Panc1 (cell line): Measurements from ENCODE around the gene UXS1. TPM values are rescaled to one million over a fixed set of nuclear protein-coding genes. Genes with fewer than 3 reads are reported as not detected.

ENCODE experiments used
- ATAC-seq: fragments of 200-7000 bp; cut with Tn5 transposase; 2 replicates; pipeline ENCODE4 v1.9.1; 2020; ENCODE audit warnings: mild to moderate bottlenecking, moderate library complexity
- BruUV-seq: library from RNA; stranded (reverse); fragments of 400-500 nt; replicated peaks from 2 replicates; lab custom pipeline; 2021; lab: Mats Ljungman, UMichigan
- CTCF ChIA-PET: fragments of 300-600 bp; sonication (Branson Sonifier 250); formaldehyde crosslinking; loops from one replicate; lab custom pipeline; 2022; ENCODE audit warnings: antibody characterized with exemption; lab: Charles Lee
- POLR2A ChIA-PET: fragments of 300-600 bp; sonication (Branson Sonifier 250); formaldehyde crosslinking; loops from one replicate; lab custom pipeline; 2022; ENCODE audit warnings: antibody characterized with exemption; lab: Charles Lee
- DNase-seq: peaks from one replicate; pipeline ENCODE4 v3.0.0-alpha.2; 2010; ENCODE audit warnings: low read depth, low spot score
- H3K27ac ChIP-seq: 2 replicates; pipeline ENCODE4 v1.5.1; 2011; ENCODE audit warnings: mild to moderate bottlenecking, low read length, inconsistent platforms
- H3K27me3 ChIP-seq: fragments of 200-500 bp; sonication (Bioruptor generic); 2 replicates; pipeline ENCODE4 v1.6.0; 2014; ENCODE audit warnings: low read length, inconsistent platforms; ENCODE audit not compliant: control insufficient read depth, insufficient read depth
- H3K36me3 ChIP-seq: fragments of 200-500 bp; sonication (Bioruptor generic); 2 replicates; pipeline ENCODE4 v1.5.1; 2014; ENCODE audit warnings: inconsistent platforms, mild to moderate bottlenecking, low read length, moderate library complexity; ENCODE audit not compliant: control insufficient read depth, insufficient read depth
- H3K4me1 ChIP-seq: 2 replicates; pipeline ENCODE4 v1.5.1; 2011; ENCODE audit warnings: inconsistent platforms, mild to moderate bottlenecking, low read length, moderate library complexity; ENCODE audit not compliant: control insufficient read depth, insufficient read depth
- H3K4me3 ChIP-seq, 2 experiments: 2 replicates each; pipeline ENCODE4 v1.5.1; 2011 to 2012; ENCODE audit warnings: low read depth in 2 of 2, low read length in 2 of 2, mild to moderate bottlenecking in 2 of 2, inconsistent platforms in 1 of 2, moderate library complexity in 1 of 2
- H3K9me3 ChIP-seq: fragments of 200-500 bp; sonication (Bioruptor generic); 2 replicates; pipeline ENCODE4 v1.5.1; 2014; ENCODE audit warnings: low read depth, mild to moderate bottlenecking, inconsistent platforms, low read length, moderate library complexity; ENCODE audit not compliant: control insufficient read depth, insufficient read depth
- CTCF ChIP-seq: fragments of 450-650 bp; IDR thresholded peaks from 2 replicates; pipeline ENCODE4 v1.5.1; 2017; ENCODE audit warnings: mild to moderate bottlenecking
- POLR2AphosphoS5 ChIP-seq: IDR thresholded peaks from 2 replicates; pipeline ENCODE4 v1.6.1; 2012; ENCODE audit warnings: mild to moderate bottlenecking, low read depth, low read length, moderate library complexity
- SIN3A ChIP-seq: IDR thresholded peaks from 2 replicates; pipeline ENCODE4 v1.6.1; 2012; ENCODE audit warnings: low read depth, mild to moderate bottlenecking, low read length, moderate library complexity, borderline replicate concordance; ENCODE audit not compliant: insufficient read depth
- TCF7L2 ChIP-seq: IDR thresholded peaks from 2 replicates; pipeline ENCODE4 v1.6.1; 2011; ENCODE audit warnings: mild to moderate bottlenecking, low read depth, low read length, inconsistent platforms
- in situ Hi-C: cut with HindIII; loops from 2 replicates; pipeline ENCODE4 v1.10.0; 2016; ENCODE audit warnings: low sequenced_read_pairs, low pct_unique_long_range_greater_than_20kb
- intact Hi-C: fragments of 100-400 bp; cut with micrococcal nuclease; formaldehyde crosslinking; loops from one replicate; pipeline ENCODE4 v1.10.0; 2022; ENCODE audit not compliant: unreplicated experiment
- total RNA-seq: library from RNA; stranded (reverse); gene quantifications from one replicate; pipeline ENCODE4 v1.2.1, GENCODE V29; 2021; ENCODE audit not compliant: unreplicated experiment
- TF ChIP-seq, protein P1 (sequence below), 2 experiments: IDR thresholded peaks; 2 replicates each; pipeline ENCODE4 v1.6.1; 2011 to 2012; ENCODE audit warnings: low read depth in 2 of 2, control low read depth in 1 of 2, low read length in 1 of 2, mild to moderate bottlenecking in 1 of 2, moderate library complexity in 1 of 2; ENCODE audit not compliant: insufficient read depth in 1 of 2

The UXS1 gene
- total RNA-seq, 1 experiment from 2014 or later, result 72.0 TPM

DNA sequence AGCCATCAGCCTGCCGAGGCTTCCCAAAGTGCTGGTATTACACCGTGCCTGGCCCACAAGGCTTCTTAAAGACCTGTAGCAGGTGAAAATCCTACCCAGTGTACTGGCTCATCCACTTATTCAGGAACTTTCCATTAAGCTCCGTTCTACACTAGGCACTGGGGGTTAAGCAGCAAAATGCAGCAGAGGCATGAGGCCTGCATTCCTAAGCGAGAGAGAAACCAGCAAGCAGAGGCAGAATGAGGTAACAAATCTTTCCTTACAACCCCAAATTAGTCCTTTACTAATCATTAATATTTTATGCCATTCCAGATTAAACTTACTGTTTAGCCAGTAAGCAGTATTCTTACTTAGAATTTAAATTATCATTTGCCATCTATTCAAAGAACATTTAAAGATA, 32.8 kb downstream of the UXS1 start:
- ATAC-seq, result no peak
- Histone ChIP-seq H3K9me3 (no peaks in the 10 kb centered on the region), H3K27me3 (no peaks in the 10 kb centered on the region), H3K36me3 (no peaks in the 10 kb centered on the region), H3K4me1 (peaks cover 2% of the 10 kb centered on the region; the same call in 1 of the 2 replicates), H3K4me3 (no peak overlapping the region), H3K27ac (no peak overlapping the region)
- in situ Hi-C loops, result no loop called here
- POLR2A ChIA-PET, result no interaction called here
- CTCF ChIA-PET, result no interaction called here
- no peak for TF ChIP-seq CTCF
- TF ChIP-seq TCF7L2, result no peak
- TF ChIP-seq POLR2AphosphoS5, result no peak
- TF ChIP-seq, protein P1, sequence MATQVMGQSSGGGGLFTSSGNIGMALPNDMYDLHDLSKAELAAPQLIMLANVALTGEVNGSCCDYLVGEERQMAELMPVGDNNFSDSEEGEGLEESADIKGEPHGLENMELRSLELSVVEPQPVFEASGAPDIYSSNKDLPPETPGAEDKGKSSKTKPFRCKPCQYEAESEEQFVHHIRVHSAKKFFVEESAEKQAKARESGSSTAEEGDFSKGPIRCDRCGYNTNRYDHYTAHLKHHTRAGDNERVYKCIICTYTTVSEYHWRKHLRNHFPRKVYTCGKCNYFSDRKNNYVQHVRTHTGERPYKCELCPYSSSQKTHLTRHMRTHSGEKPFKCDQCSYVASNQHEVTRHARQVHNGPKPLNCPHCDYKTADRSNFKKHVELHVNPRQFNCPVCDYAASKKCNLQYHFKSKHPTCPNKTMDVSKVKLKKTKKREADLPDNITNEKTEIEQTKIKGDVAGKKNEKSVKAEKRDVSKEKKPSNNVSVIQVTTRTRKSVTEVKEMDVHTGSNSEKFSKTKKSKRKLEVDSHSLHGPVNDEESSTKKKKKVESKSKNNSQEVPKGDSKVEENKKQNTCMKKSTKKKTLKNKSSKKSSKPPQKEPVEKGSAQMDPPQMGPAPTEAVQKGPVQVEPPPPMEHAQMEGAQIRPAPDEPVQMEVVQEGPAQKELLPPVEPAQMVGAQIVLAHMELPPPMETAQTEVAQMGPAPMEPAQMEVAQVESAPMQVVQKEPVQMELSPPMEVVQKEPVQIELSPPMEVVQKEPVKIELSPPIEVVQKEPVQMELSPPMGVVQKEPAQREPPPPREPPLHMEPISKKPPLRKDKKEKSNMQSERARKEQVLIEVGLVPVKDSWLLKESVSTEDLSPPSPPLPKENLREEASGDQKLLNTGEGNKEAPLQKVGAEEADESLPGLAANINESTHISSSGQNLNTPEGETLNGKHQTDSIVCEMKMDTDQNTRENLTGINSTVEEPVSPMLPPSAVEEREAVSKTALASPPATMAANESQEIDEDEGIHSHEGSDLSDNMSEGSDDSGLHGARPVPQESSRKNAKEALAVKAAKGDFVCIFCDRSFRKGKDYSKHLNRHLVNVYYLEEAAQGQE (IDR thresholded peaks at IDR 0.05; ENCODE audit: insufficient read depth in 1 of 2, low read depth in 2 of 2, low read length in 1 of 2), result no peak
- TF ChIP-seq SIN3A, result no peak
- BruUV-seq, result no TSS peak
- intact Hi-C loops, result no loop called here
- no peak for DNase-seq

DNA sequence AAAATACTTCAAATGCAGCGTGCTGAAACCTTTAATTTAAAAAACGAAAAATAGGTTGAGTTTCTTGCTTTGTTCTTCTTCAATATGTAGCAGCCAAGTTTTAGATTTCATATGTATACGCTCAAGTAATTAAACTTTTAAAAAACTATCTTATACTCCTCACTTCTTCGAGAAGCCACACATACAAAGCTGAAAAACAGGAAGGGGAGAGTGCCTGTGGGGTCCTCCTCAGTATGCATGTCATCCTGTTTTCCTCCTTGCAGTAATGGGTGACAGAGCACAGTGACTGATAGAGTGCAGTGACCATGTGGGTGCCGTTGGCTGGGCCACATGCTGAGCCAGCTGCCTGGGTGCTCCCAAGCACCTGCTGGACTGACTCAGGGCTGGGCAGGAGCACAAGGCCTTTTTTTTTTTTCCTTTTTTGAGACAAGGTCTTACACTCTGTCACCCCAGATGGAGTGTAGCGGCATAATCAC, 33.3 kb downstream of the UXS1 start:
- in situ Hi-C loops, result no loop called here
- POLR2A ChIA-PET, result no interaction called here
- H3K27me3 ChIP-seq, result no peaks in the 10 kb centered on the region
- no peak for ATAC-seq
- no peaks in the 10 kb centered on the region for H3K9me3 ChIP-seq
- H3K36me3 ChIP-seq, result no peaks in the 10 kb centered on the region
- no TSS peak for BruUV-seq
- intact Hi-C loops, result no loop called here
- H3K4me3 ChIP-seq, result no peak overlapping the region
- TF ChIP-seq, protein P1 (IDR thresholded peaks at IDR 0.05; ENCODE audit: insufficient read depth in 1 of 2, low read depth in 2 of 2, low read length in 1 of 2), result no peak
- TF ChIP-seq SIN3A (no peak), POLR2AphosphoS5 (no peak), TCF7L2 (no peak), CTCF (no peak)
- no peak for DNase-seq
- no peak overlapping the region for H3K27ac ChIP-seq
- CTCF ChIA-PET, result no interaction called here
- H3K4me1 ChIP-seq, result peaks cover 2% of the 10 kb centered on the region; the same call in 1 of the 2 replicates
